ENCODE results near the gene PCNT.

DNA sequence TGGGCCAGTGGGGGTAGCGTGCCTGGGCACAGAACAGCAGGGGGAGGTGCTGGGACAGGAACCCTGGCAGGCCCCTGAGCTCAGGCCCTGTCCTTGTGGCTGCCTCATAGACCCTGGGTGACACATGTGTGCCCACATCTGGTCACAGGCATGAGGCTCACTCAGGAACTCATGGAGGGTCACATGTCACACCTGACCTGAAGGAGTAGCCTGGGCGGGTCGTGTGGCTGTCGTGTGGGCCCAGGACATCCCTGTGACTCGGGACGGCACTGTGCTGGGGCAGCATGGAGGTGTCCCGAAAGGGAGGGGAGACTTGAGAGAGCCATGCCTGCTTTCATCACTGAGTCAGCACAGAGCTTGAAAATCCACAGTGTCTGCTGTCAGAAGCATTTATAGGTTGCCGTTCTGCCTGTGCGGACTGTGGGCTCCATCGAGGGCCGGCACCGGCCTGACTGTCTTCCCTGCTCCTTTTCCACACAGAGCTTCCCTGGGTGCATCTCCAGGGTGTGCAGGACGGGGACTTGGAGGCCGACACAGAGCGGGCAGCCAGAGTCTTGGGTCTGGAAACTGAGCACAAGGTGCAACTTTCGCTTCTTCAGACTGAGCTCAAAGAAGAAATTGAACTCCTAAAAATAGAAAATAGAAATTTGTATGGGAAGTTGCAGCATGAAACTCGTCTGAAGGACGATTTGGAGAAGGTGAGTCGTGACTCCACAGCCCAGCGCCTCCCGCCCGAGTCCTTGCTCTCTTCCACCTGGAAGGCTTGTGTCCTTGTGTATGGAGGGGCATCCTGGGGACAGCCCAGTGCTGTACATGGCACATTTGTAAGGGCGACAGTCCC, 32.8 kb downstream of the PCNT start:
- TF ChIP-seq POLR2A (IDR thresholded peaks at IDR 0.05) (no peak), EP300 (IDR thresholded peaks at IDR 0.05) (no peak)

All from tibial nerve (tissue), 3 donors.